ENCODE results near the gene UNK. TPM values are rescaled to one million over a fixed set of nuclear protein-coding genes. Genes with fewer than 3 reads are reported as not detected.

UNK gene
- total and polyA plus RNA-seq, 4 donors, result 15.5 to 72.4 (median 25.7) TPM

DNA sequence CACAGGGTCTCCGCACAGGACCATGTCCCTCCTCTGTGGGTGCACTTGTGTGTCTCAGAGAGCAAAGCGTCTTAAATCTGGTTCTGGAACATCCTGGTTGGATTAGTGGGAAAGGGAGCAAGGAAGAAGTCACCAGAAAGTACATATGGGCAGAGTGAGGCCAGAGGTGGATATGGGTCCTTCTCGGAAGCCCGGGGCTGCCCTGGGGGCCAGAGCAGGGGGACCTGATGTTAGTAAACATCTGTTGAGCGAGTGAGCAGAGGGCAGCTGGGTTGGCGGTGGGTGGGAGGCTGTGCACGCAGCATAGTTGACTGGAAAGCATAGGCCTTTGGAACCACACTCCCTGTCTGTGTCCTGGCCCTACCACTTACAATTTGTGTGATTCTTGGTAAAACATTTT lies 36.9 kb downstream of the UNK start:
- ATAC-seq (ENCODE audit: insufficient read depth, low FRiP score), result no peak
- Histone ChIP-seq H3K9ac (ENCODE audit: insufficient read depth in 1 of 2, low read length in 2 of 2) (no peak overlapping the region), H3K27ac (ENCODE audit: low read depth in 1 of 2, low read length in 1 of 2) (no peak overlapping the region), H3K9me3 (ENCODE audit: control insufficient read depth in 4 of 4, insufficient read depth in 3 of 4, low read length in 3 of 4) (no peaks in the 10 kb centered on the region), H3K4me1 (ENCODE audit: control insufficient read depth in 5 of 5, insufficient read depth in 5 of 5, low read length in 5 of 5) (peaks cover 0 to 4% (median 0%) of the 10 kb centered on the region in 5 donors), H3K27me3 (ENCODE audit: control insufficient read depth in 3 of 3, insufficient read depth in 3 of 3, low read length in 2 of 3) (no peaks in the 10 kb centered on the region), H3K36me3 (ENCODE audit: control insufficient read depth in 4 of 4, insufficient read depth in 4 of 4, low read length in 4 of 4) (peaks cover 5 to 86% (median 40%) of the 10 kb centered on the region in 4 donors), H3K4me3 (no peak overlapping the region)
- TF ChIP-seq, protein P1, sequence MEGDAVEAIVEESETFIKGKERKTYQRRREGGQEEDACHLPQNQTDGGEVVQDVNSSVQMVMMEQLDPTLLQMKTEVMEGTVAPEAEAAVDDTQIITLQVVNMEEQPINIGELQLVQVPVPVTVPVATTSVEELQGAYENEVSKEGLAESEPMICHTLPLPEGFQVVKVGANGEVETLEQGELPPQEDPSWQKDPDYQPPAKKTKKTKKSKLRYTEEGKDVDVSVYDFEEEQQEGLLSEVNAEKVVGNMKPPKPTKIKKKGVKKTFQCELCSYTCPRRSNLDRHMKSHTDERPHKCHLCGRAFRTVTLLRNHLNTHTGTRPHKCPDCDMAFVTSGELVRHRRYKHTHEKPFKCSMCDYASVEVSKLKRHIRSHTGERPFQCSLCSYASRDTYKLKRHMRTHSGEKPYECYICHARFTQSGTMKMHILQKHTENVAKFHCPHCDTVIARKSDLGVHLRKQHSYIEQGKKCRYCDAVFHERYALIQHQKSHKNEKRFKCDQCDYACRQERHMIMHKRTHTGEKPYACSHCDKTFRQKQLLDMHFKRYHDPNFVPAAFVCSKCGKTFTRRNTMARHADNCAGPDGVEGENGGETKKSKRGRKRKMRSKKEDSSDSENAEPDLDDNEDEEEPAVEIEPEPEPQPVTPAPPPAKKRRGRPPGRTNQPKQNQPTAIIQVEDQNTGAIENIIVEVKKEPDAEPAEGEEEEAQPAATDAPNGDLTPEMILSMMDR (IDR thresholded peaks at IDR 0.05; ENCODE audit: control extremely low read depth, extremely low read depth), result no peak
- no peak for DNase-seq
- WGBS, 2 donors, result 95 to 96% methylated on average over 7 of the region's 7 CpGs

DNA sequence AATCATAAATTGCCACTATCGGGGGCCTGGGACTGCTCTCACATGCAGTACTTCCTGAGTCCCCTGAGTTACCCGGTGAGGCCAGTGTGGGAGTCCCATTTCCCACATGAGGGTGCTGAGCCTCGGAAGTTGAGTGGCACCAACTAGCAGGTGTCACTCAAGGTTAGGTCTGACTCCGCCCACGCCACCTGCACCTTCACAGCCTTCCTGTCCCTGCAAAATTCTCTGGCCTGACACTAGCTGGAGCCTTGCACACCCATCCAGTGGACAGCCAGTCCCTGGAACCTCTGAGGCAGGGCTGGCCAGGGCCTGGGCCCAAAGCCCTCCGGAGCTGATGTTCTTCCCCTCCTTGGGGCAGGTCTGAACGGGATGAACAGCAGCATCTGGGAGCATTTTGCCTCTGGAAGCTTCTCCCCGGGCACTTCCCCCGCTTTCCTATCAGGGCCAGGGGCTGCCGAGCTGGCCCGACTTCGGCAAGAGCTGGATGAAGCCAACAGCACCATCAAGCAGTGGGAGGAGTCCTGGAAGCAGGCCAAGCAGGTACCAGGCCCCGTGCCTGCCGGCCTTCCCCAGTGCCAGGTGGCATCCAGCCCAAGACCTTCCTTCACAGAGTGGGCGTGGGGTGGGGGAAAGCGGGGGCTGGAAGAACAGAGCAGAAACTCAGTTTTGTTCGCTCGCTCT lies 37.7 kb downstream of the UNK start:
- Histone ChIP-seq H3K27ac (ENCODE audit: low read depth in 1 of 2, low read length in 1 of 2) (no peak overlapping the region), H3K9me3 (ENCODE audit: control insufficient read depth in 4 of 4, insufficient read depth in 3 of 4, low read length in 3 of 4) (no peaks in the 10 kb centered on the region), H3K4me1 (ENCODE audit: control insufficient read depth in 5 of 5, insufficient read depth in 5 of 5, low read length in 5 of 5) (peaks cover 0 to 5% (median 0%) of the 10 kb centered on the region in 5 donors), H3K9ac (ENCODE audit: insufficient read depth in 1 of 2, low read length in 2 of 2) (no peak overlapping the region), H3K36me3 (ENCODE audit: control insufficient read depth in 4 of 4, insufficient read depth in 4 of 4, low read length in 4 of 4) (peaks cover 5 to 82% (median 37%) of the 10 kb centered on the region in 4 donors), H3K4me3 (no peak overlapping the region), H3K27me3 (ENCODE audit: control insufficient read depth in 3 of 3, insufficient read depth in 3 of 3, low read length in 2 of 3) (no peaks in the 10 kb centered on the region)
- ATAC-seq (ENCODE audit: insufficient read depth, low FRiP score) (no peak), DNase-seq (peak in 2 of 3 donors; percentile 38 to 49)
- TF ChIP-seq, protein P1 (IDR thresholded peaks at IDR 0.05; ENCODE audit: control extremely low read depth, extremely low read depth), result no peak
- WGBS, 2 donors, result 65 to 67% methylated on average over 18 of the region's 18 CpGs

DNA sequence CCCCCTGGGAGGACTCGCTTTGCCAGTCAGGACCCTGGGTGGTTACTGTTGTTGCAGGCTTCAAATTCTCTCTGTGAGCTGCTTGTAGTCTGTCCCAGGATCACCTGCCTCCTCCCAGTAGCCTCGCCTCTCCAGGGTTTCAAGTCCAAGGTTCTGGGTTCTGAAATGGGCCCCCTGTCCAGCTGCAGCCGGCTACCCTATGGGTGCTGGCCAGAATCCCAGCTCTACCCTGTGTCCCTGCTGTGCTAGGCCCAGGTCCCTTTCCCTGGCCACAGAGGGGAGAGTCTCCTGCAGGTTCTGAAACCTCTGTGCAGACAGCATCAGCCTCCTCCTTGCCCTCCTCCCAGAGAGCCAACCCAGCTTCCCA lies 38.2 kb downstream of the UNK start:
- ATAC-seq (ENCODE audit: insufficient read depth, low FRiP score) (no peak), DNase-seq (no peak)
- TF ChIP-seq, protein P1 (IDR thresholded peaks at IDR 0.05; ENCODE audit: control extremely low read depth, extremely low read depth), result no peak
- Histone ChIP-seq H3K9ac (ENCODE audit: insufficient read depth in 1 of 2, low read length in 2 of 2) (no peak overlapping the region), H3K27ac (ENCODE audit: low read depth in 1 of 2, low read length in 1 of 2) (peak overlapping the region in 1 of 2 donors; percentile 10), H3K4me3 (no peak overlapping the region), H3K36me3 (ENCODE audit: control insufficient read depth in 4 of 4, insufficient read depth in 4 of 4, low read length in 4 of 4) (peaks cover 5 to 78% (median 34%) of the 10 kb centered on the region in 4 donors), H3K27me3 (ENCODE audit: control insufficient read depth in 3 of 3, insufficient read depth in 3 of 3, low read length in 2 of 3) (no peaks in the 10 kb centered on the region), H3K4me1 (ENCODE audit: control insufficient read depth in 5 of 5, insufficient read depth in 5 of 5, low read length in 5 of 5) (peaks cover 0 to 10% (median 2%) of the 10 kb centered on the region in 5 donors), H3K9me3 (ENCODE audit: control insufficient read depth in 4 of 4, insufficient read depth in 3 of 4, low read length in 3 of 4) (no peaks in the 10 kb centered on the region)
- 86 to 91% methylated on average over 3 of the region's 3 CpGs for WGBS, 2 donors
